A673 (cell line): ENCODE results near the gene XAB2. TPM values are rescaled to one million over a fixed set of nuclear protein-coding genes. Genes with fewer than 3 reads are reported as not detected.

Experiments used
- BruUV-seq: library from RNA; stranded (reverse); fragments of 400-500 nt; replicated peaks from 2 replicates; lab custom pipeline; 2021; lab: Mats Ljungman, UMichigan
- CTCF ChIA-PET: fragments of 300-600 bp; sonication (Branson Sonifier 250); formaldehyde crosslinking; loops from one replicate; lab custom pipeline; 2022; ENCODE audit warnings: antibody characterized with exemption; lab: Charles Lee
- POLR2A ChIA-PET: fragments of 300-600 bp; sonication (Branson Sonifier 250); formaldehyde crosslinking; loops from one replicate; lab custom pipeline; 2022; ENCODE audit warnings: antibody characterized with exemption; ENCODE audit not compliant: low non-redundant PET; lab: Charles Lee
- DNase-seq: peaks from one replicate; pipeline ENCODE4 v3.0.0-alpha.2; 2015; ENCODE audit warnings: low spot score
- H3K27ac ChIP-seq: fragments of 200-600 bp; sonication (generic); 2 replicates; pipeline ENCODE4 v1.5.1; 2016; ENCODE audit warnings: mixed run types, low read depth, mild to moderate bottlenecking, mixed read lengths, antibody characterized with exemption, low read length; ENCODE audit not compliant: poor library complexity, severe bottlenecking
- H3K27me3 ChIP-seq: fragments of 200-600 bp; sonication (generic); replicated peaks from 2 replicates; pipeline ENCODE4 v1.6.1; 2017; ENCODE audit warnings: mixed run types, low read depth, mild to moderate bottlenecking, mixed read lengths, antibody characterized with exemption, low read length; ENCODE audit not compliant: insufficient read depth, poor library complexity
- H3K36me3 ChIP-seq: fragments of 200-600 bp; sonication (generic); 2 replicates; pipeline ENCODE4 v1.6.1; 2016; ENCODE audit warnings: mixed run types, mild to moderate bottlenecking, mixed read lengths, antibody characterized with exemption, low read length; ENCODE audit not compliant: insufficient read depth, poor library complexity, severe bottlenecking
- H3K4me1 ChIP-seq: fragments of 200-600 bp; sonication (generic); 2 replicates; pipeline ENCODE4 v1.6.1; 2017; ENCODE audit warnings: mixed run types, mild to moderate bottlenecking, mixed read lengths, antibody characterized with exemption, low read length; ENCODE audit not compliant: insufficient read depth, poor library complexity, severe bottlenecking
- H3K4me3 ChIP-seq: fragments of 200-600 bp; sonication (generic); 2 replicates; pipeline ENCODE4 v1.5.1; 2016; ENCODE audit warnings: low read depth, mixed run types, mild to moderate bottlenecking, mixed read lengths, low read length; ENCODE audit not compliant: poor library complexity, severe bottlenecking
- H3K9me3 ChIP-seq: fragments of 200-600 bp; sonication (generic); 2 replicates; pipeline ENCODE4 v1.6.1; 2016; ENCODE audit warnings: mixed run types, low read depth, mild to moderate bottlenecking, mixed read lengths, antibody characterized with exemption, low read length; ENCODE audit not compliant: poor library complexity, severe bottlenecking
- CTCF ChIP-seq: fragments of 300-800, 200-600 bp; sonication (generic); conservative IDR thresholded peaks from 2 replicates; pipeline ENCODE4 v1.5.1; 2017; ENCODE audit warnings: low read depth, mild to moderate bottlenecking, antibody characterized with exemption, low read length, moderate library complexity, mixed read lengths
- EZH2 ChIP-seq: fragments of 200-600 bp; sonication (generic); IDR thresholded peaks from 2 replicates; pipeline ENCODE4 v1.6.1; 2017; ENCODE audit warnings: borderline replicate concordance, low read depth, mild to moderate bottlenecking, mixed read lengths, antibody characterized with exemption, low read length; ENCODE audit not compliant: poor library complexity, severe bottlenecking
- intact Hi-C: fragments of 100-400 bp; cut with micrococcal nuclease; formaldehyde crosslinking; loops from one replicate; pipeline ENCODE4 v1.10.0; 2022; ENCODE audit not compliant: unreplicated experiment
- total RNA-seq: library from RNA; stranded (reverse); gene quantifications from 2 replicates; pipeline ENCODE4 v1.2.3, GENCODE V29; 2021

XAB2 gene
- total RNA-seq, 1 experiment from 2014 or later, result 46.8 TPM

DNA sequence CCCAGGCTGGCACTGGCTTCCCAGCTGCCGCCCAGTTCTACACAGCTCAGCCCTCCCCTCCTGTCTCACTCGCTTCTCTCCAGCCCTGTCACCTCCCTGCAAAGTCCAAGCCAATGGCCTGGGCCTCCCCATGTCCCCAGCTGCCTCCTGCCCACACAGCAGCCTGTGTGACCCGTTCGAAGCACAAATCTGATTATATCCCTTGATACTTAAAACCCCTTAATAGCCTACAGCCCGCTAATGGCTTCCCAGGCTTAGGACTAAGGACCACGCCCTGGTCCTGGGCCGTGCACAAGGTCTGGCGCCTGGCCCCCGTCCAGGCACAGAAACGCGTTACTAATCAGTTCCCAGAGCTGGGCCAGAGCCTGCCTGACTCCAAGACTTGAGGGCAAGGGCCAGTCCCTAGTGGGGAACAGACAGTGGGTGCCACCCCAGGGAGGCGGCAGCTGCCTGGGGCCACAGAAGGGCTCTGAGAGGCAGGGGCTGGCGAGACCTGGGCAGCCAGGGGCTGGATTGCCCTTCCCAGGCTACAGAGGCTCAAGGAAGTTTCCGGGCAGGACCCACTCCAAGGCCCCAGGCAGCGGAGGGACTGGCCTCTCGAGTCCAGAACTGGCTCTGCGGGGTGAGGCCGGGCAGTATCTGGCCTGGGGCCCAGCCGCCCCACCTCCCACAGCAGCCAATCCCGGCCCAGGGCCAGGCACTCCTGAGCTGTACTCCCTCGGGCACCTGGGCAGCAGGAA, 10.4 kb downstream of the XAB2 start:
- no peaks in the 10 kb centered on the region for H3K27me3 ChIP-seq
- ChIA-PET CTCF (no interaction called here), POLR2A (no interaction called here)
- H3K36me3 ChIP-seq, result peaks cover 23% of the 10 kb centered on the region
- intact Hi-C loops, result no loop called here
- no peak for DNase-seq
- H3K4me3 ChIP-seq, result no peak overlapping the region
- TF ChIP-seq CTCF, result no peak
- no peak for TF ChIP-seq EZH2
- no peaks in the 10 kb centered on the region for H3K9me3 ChIP-seq
- no peak overlapping the region for H3K27ac ChIP-seq
- no TSS peak for BruUV-seq
- H3K4me1 ChIP-seq, result no peaks in the 10 kb centered on the region

DNA sequence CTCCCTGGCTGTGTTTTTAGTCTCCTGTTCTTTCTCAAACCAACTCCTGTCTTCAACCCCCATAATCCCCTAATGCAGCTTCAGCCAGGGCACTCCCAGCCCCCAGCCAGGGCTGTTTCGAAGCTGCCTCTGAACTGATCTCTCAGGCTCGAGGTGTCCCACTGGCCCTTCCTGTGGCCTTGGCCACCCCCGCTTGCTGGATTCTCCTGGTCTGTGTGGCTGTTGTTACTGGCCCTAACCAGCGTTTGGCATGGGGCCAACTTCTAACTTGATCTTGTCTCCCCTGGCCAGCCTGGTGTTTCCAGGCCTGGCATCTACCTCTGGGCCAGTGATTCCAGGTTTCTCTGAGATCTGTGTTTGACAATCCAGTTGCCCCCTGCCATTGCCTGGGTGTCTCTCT, 11.0 kb downstream of the XAB2 start:
- POLR2A ChIA-PET, result no interaction called here
- TF ChIP-seq EZH2 (no peak), CTCF (no peak)
- BruUV-seq, result no TSS peak
- Histone ChIP-seq H3K4me3 (no peak overlapping the region), H3K4me1 (no peaks in the 10 kb centered on the region), H3K27ac (no peak overlapping the region), H3K27me3 (no peaks in the 10 kb centered on the region), H3K36me3 (peaks cover 20% of the 10 kb centered on the region), H3K9me3 (no peaks in the 10 kb centered on the region)
- intact Hi-C loops, result no loop called here
- CTCF ChIA-PET, result no interaction called here
- DNase-seq, result no peak

DNA sequence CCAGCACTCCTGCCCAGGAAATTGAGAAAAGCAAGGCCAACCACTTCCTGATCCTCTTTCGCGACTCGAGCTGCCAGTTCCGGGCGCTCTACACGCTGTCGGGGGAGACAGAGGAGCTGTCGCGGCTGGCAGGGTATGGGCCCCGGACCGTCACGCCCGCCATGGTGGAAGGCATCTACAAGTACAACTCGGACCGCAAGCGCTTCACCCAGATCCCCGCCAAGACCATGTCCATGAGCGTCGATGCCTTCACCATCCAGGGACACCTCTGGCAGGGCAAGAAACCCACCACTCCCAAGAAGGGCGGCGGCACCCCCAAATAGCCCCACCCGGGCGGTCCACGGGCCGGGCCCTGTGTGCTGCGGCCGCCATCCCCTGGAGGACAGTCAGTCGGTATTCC, 11.6 kb downstream of the XAB2 start:
- ChIA-PET POLR2A (no interaction called here), CTCF (no interaction called here)
- Histone ChIP-seq H3K4me3 (no peak overlapping the region), H3K36me3 (peaks cover 14% of the 10 kb centered on the region), H3K9me3 (no peaks in the 10 kb centered on the region), H3K27ac (no peak overlapping the region), H3K4me1 (no peaks in the 10 kb centered on the region), H3K27me3 (no peaks in the 10 kb centered on the region)
- no TSS peak for BruUV-seq
- TF ChIP-seq EZH2, result no peak
- TF ChIP-seq CTCF, result no peak
- no peak for DNase-seq
- intact Hi-C loops, result no loop called here
